Natural killer cell (primary cell): ENCODE results near the gene DSC2. TPM values are rescaled to one million over a fixed set of nuclear protein-coding genes. Genes with fewer than 3 reads are reported as not detected.

ENCODE experiments used
- ATAC-seq, 3 donors: fragments of 150-1000 bp in 2 of 3; fragments of 200-7000 bp in 1 of 3; cut with Tn5 transposase; 1 replicate in 1 of 3; 2 replicates in 2 of 3; pipeline ENCODE4 v1.10.0; 2021; ENCODE audit warnings: mild to moderate bottlenecking in 2 of 3, moderate library complexity in 2 of 3
- DNase-seq, 2 donors: peaks; one replicate each; pipeline versions ENCODE4 v3.0.0 to v3.0.0-alpha.2; 2013 to 2021; ENCODE audit warnings: mixed read lengths in 1 of 2
- H3K27ac ChIP-seq: one replicate; pipeline ENCODE4 v1.5.1; 2013; ENCODE audit warnings: mild to moderate bottlenecking, low read length
- H3K27me3 ChIP-seq: one replicate; pipeline ENCODE4 v1.6.1; 2013; ENCODE audit warnings: low read length; ENCODE audit not compliant: control insufficient read depth, insufficient read depth
- H3K36me3 ChIP-seq: one replicate; pipeline ENCODE4 v1.6.1; 2013; ENCODE audit warnings: low read length; ENCODE audit not compliant: control insufficient read depth, insufficient read depth
- H3K4me1 ChIP-seq: one replicate; pipeline ENCODE4 v1.6.1; 2013; ENCODE audit warnings: low read length; ENCODE audit not compliant: control insufficient read depth, insufficient read depth
- H3K4me3 ChIP-seq: one replicate; pipeline ENCODE4 v1.5.1; 2013; ENCODE audit warnings: low read length
- H3K9me3 ChIP-seq: one replicate; pipeline ENCODE4 v1.6.1; 2013; ENCODE audit warnings: low read length; ENCODE audit not compliant: control insufficient read depth, insufficient read depth
- H3K27ac Mint-ChIP-seq, 2 donors: one replicate each; pipeline ENCODE4 v1.8.0; 2022; ENCODE audit warnings: mild to moderate bottlenecking in 2 of 2, mixed read lengths in 2 of 2, moderate library complexity in 1 of 2
- H3K27me3 Mint-ChIP-seq, 2 donors: one replicate each; pipeline ENCODE4 v1.8.0; 2022; ENCODE audit warnings: low read depth in 2 of 2, mixed read lengths in 2 of 2
- H3K36me3 Mint-ChIP-seq: one replicate; pipeline ENCODE4 v1.8.0; 2022; ENCODE audit warnings: mixed read lengths
- H3K4me1 Mint-ChIP-seq, 2 donors: one replicate each; pipeline ENCODE4 v1.8.0; 2022; ENCODE audit warnings: mixed read lengths in 2 of 2
- H3K4me3 Mint-ChIP-seq: one replicate; pipeline ENCODE4 v1.8.0; 2022; ENCODE audit warnings: mild to moderate bottlenecking, moderate library complexity, mixed read lengths
- H3K9me3 Mint-ChIP-seq, 2 donors: one replicate each; pipeline ENCODE4 v1.8.0; 2022; ENCODE audit warnings: mixed read lengths in 2 of 2
- CTCF ChIP-seq: fragments of 200-600 bp; IDR thresholded peaks from one replicate; pipeline ENCODE4 v1.8.0; 2022; ENCODE audit warnings: antibody characterized with exemption
- WGBS: methylation state at CpG from one replicate; pipeline ENCODE4 v1.1.7; 2013; ENCODE audit warnings: missing lambda C conversion rate; ENCODE audit not compliant: insufficient coverage; 5-methylcytosine and 5-hydroxymethylcytosine counted together
- intact Hi-C: fragments of 100-400 bp; cut with micrococcal nuclease; formaldehyde crosslinking; loops from one replicate; pipeline ENCODE4 v1.14.2; 2022
- total RNA-seq, 4 donors: library from RNA; stranded (reverse); fragments of 120-200 nt in 1 of 4; gene quantifications; one replicate each; pipeline versions ENCODE4 v1.2.3 to v1.2.4, GENCODE V29; 2013 to 2022

DSC2 gene
- total RNA-seq, 3 donors from 2014 or later (not counting 1 experiment from before 2014, with no cell fraction given) = 0.32 to 0.40 TPM; not detected in 1

GRCh38 chr18:31049189-31049588, 53.0 kb downstream of the DSC2 start:
- Histone ChIP-seq H3K4me1 (no peaks in the 10 kb centered on the region), H3K9me3 (peaks cover under 1% of the 10 kb centered on the region), H3K36me3 (no peaks in the 10 kb centered on the region), H3K27ac (no peak overlapping the region), H3K27me3 (peaks cover 5% of the 10 kb centered on the region), H3K4me3 (no peak overlapping the region)
- no peaks in the 10 kb centered on the region for H3K36me3 Mint-ChIP-seq
- peaks cover 12 to 15% of the 10 kb centered on the region in 2 donors for H3K9me3 Mint-ChIP-seq
- no peak for DNase-seq
- no peaks in the 10 kb centered on the region for H3K4me1 Mint-ChIP-seq
- no peak overlapping the region for H3K4me3 Mint-ChIP-seq
- intact Hi-C loops = no loop called here
- 76% methylated on average over 4 of the region's 4 CpGs for WGBS
- peaks cover 2 to 5% of the 10 kb centered on the region in 2 donors for H3K27me3 Mint-ChIP-seq
- H3K27ac Mint-ChIP-seq = no peak overlapping the region
- no peak for ATAC-seq
- TF ChIP-seq CTCF = no peak

GRCh38 chr18:31048216-31048615, 54.0 kb downstream of the DSC2 start:
- Mint-ChIP-seq H3K9me3 (peaks cover 13 to 17% of the 10 kb centered on the region in 2 donors), H3K4me1 (no peaks in the 10 kb centered on the region), H3K27me3 (peaks cover 9 to 15% of the 10 kb centered on the region in 2 donors), H3K4me3 (no peak overlapping the region), H3K36me3 (peaks cover 4% of the 10 kb centered on the region), H3K27ac (no peak overlapping the region)
- H3K9me3 ChIP-seq = peaks cover 3% of the 10 kb centered on the region
- H3K27ac ChIP-seq = no peak overlapping the region
- no peaks in the 10 kb centered on the region for H3K36me3 ChIP-seq
- H3K4me3 ChIP-seq = no peak overlapping the region
- intact Hi-C loops = no loop called here
- TF ChIP-seq CTCF = no peak
- ATAC-seq = no peak
- peaks cover 5% of the 10 kb centered on the region for H3K27me3 ChIP-seq
- WGBS = 67% methylated on average over 2 of the region's 2 CpGs
- no peaks in the 10 kb centered on the region for H3K4me1 ChIP-seq
- DNase-seq = no peak

- peaks cover 7% of the 10 kb centered on the region for H3K9me3 ChIP-seq
- intact Hi-C loops = no loop called here
- no peaks in the 10 kb centered on the region for H3K36me3 ChIP-seq
- peaks cover under 1% of the 10 kb centered on the region for H3K4me1 ChIP-seq
- Mint-ChIP-seq H3K27me3 (peaks cover 15 to 20% of the 10 kb centered on the region in 2 donors), H3K9me3 (peaks cover 5 to 12% of the 10 kb centered on the region in 2 donors), H3K27ac (no peak overlapping the region), H3K4me3 (no peak overlapping the region), H3K36me3 (peaks cover 7% of the 10 kb centered on the region), H3K4me1 (no peaks in the 10 kb centered on the region)
- DNase-seq (no peak), ATAC-seq (no peak)
- no peak overlapping the region for H3K4me3 ChIP-seq
- H3K27ac ChIP-seq = no peak overlapping the region
- peaks cover 9% of the 10 kb centered on the region for H3K27me3 ChIP-seq
- no peak for TF ChIP-seq CTCF
Measured at GRCh38 chr18:31046916-31047315, 55.3 kb downstream of the DSC2 start.

- H3K27ac Mint-ChIP-seq = no peak overlapping the region
- intact Hi-C loops = no loop called here
- Histone ChIP-seq H3K9me3 (peaks cover 9% of the 10 kb centered on the region), H3K36me3 (no peaks in the 10 kb centered on the region), H3K27ac (no peak overlapping the region), H3K27me3 (peaks cover 18% of the 10 kb centered on the region), H3K4me1 (peaks cover 6% of the 10 kb centered on the region), H3K4me3 (no peak overlapping the region)
- H3K4me1 Mint-ChIP-seq = no peaks in the 10 kb centered on the region
- no peak overlapping the region for H3K4me3 Mint-ChIP-seq
- WGBS = 89% methylated on average over 6 of the region's 6 CpGs
- ATAC-seq = no peak
- peaks cover 5 to 9% of the 10 kb centered on the region in 2 donors for H3K9me3 Mint-ChIP-seq
- no peak for DNase-seq
- H3K36me3 Mint-ChIP-seq = peaks cover 7% of the 10 kb centered on the region
- TF ChIP-seq CTCF = no peak
- peaks cover 28 to 33% of the 10 kb centered on the region in 2 donors for H3K27me3 Mint-ChIP-seq
Measured at GRCh38 chr18:31045599-31045998, 56.6 kb downstream of the DSC2 start.
